NCI-H2029 treated with DMSO at 0.1 percent for 48 hours (cell line): ENCODE data around the gene SDK1.

Source experiments
- DNase-seq: peaks from one replicate; lab custom pipeline; 2025; lab: John Stamatoyannopoulos, UW

The SDK1 gene

GRCh38 chr7:4162884-4163564 is 862.0 kb downstream of the SDK1 start:
- DNase-seq: no peak

GRCh38 chr7:4163565-4164203 is 862.6 kb downstream of the SDK1 start:
- no peak for DNase-seq

GRCh38 chr7:4164556-4164955 is 863.5 kb downstream of the SDK1 start:
- no peak for DNase-seq

- no peak for DNase-seq
Measured at GRCh38 chr7:4166340-4166739, 865.3 kb downstream of the SDK1 start.

- no peak for DNase-seq
Measured at GRCh38 chr7:4166807-4167206, 865.8 kb downstream of the SDK1 start.

GRCh38 chr7:4167385-4167910 is 866.4 kb downstream of the SDK1 start:
- no peak for DNase-seq

GRCh38 chr7:4168041-4168440 is 867.0 kb downstream of the SDK1 start:
- DNase-seq: no peak

- DNase-seq: no peak
Measured at GRCh38 chr7:4168541-4168940, 867.5 kb downstream of the SDK1 start.

GRCh38 chr7:4169455-4169854 is 868.4 kb downstream of the SDK1 start:
- no peak for DNase-seq

- no peak for DNase-seq
Measured at GRCh38 chr7:4170997-4171786, 870.1 kb downstream of the SDK1 start.

GRCh38 chr7:4172883-4173282 is 871.8 kb downstream of the SDK1 start:
- DNase-seq: no peak

GRCh38 chr7:4173615-4174014 is 872.6 kb downstream of the SDK1 start:
- DNase-seq: no peak

- DNase-seq: no peak
Measured at GRCh38 chr7:4174016-4174415, 873.0 kb downstream of the SDK1 start.

GRCh38 chr7:4174451-4174850 is 873.4 kb downstream of the SDK1 start:
- no peak for DNase-seq

GRCh38 chr7:4174884-4175283 is 873.8 kb downstream of the SDK1 start:
- DNase-seq: no peak

- no peak for DNase-seq
Measured at GRCh38 chr7:4175346-4175973, 874.4 kb downstream of the SDK1 start.

- DNase-seq: no peak
Measured at GRCh38 chr7:4177001-4177400, 875.9 kb downstream of the SDK1 start.

- no peak for DNase-seq
Measured at GRCh38 chr7:4178416-4178815, 877.4 kb downstream of the SDK1 start.

- DNase-seq: no peak
Measured at GRCh38 chr7:4178916-4179687, 878.0 kb downstream of the SDK1 start.

GRCh38 chr7:4179688-4180380 is 878.8 kb downstream of the SDK1 start:
- no peak for DNase-seq

- no peak for DNase-seq
Measured at GRCh38 chr7:4181446-4181845, 880.4 kb downstream of the SDK1 start.
